A549 treated with dexamethasone at 1 μM for 4 hours (cell line): ENCODE measurements around the gene DUX4. TPM values are rescaled to one million over a fixed set of nuclear protein-coding genes. Genes with fewer than 3 reads are reported as not detected.

Experiments
- total RNA-seq: library from RNA; stranded (reverse); fragments of 200-300 nt; extraction: Qiagen RNA extraction; gene quantifications from 5 replicates; pipeline ENCODE4 v1.2.3, GENCODE V29; 2022

Gene DUX4
- not detected in 5 replicates for total RNA-seq

DNA sequence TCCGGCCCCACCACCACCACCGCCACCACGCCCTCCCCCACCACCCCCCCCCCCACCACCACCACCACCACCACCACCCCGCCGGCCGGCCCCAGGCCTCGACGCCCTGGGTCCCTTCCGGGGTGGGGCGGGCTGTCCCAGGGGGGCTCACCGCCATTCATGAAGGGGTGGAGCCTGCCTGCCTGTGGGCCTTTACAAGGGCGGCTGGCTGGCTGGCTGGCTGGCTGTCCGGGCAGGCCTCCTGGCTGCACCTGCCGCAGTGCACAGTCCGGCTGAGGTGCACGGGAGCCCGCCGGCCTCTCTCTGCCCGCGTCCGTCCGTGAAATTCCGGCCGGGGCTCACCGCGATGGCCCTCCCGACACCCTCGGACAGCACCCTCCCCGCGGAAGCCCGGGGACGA is at the start of gene DUX4:
DUX4 (plus strand) TSS at position 347 of the 400 bp plus-strand sequence; CDS start at position 347, 0 bp downstream.

Other genes with a start within 250 kb of the DUX4 start
- gene FRG1, start 232.9 kb upstream of the DUX4 start, total RNA-seq = 37.2 to 44.6 TPM (median 39.6 TPM) in 5 replicates
- 0.05 to 0.08 TPM (median 0.07 TPM) in 3 of 5 replicates, not detected in the others for gene FRG2, start 146.5 kb upstream of the DUX4 start, total RNA-seq
- not detected in 5 replicates for gene DBET, start 109.3 kb upstream of the DUX4 start, total RNA-seq